Left ventricle myocardium superior (tissue), 1 donor: Measurements from ENCODE around the gene JAG1. TPM values are rescaled to one million over a fixed set of nuclear protein-coding genes. Genes with fewer than 3 reads are reported as not detected.

Source experiments
- ATAC-seq: fragments of 200-7000 bp; cut with Tn5 transposase; one replicate; pipeline ENCODE4 v1.9.1; 2020; ENCODE audit warnings: mild to moderate bottlenecking, moderate library complexity
- DNase-seq: peaks from one replicate; pipeline ENCODE4 v3.0.0-alpha.2; 2020
- intact Hi-C: fragments of 100-400 bp; cut with micrococcal nuclease; formaldehyde crosslinking; loops from one replicate; pipeline ENCODE4 v1.11.0; 2022
- total RNA-seq: library from RNA; stranded (reverse); fragmentation: NEBNext Ultra II Directional; extraction: Animal tissue kit (Norgen Biotek cat#: 25700); gene quantifications from one replicate; pipeline ENCODE4 v1.2.1, GENCODE V29; 2021
- donor health status: DM: no; HTN: yes; CAD: no; lungs with severe emphysema.

Gene JAG1
- total RNA-seq, 1 donor from 2014 or later = 17.0 TPM

- no peak for ATAC-seq
- intact Hi-C loops = no loop called here
- no peak for DNase-seq
Measured at GRCh38 chr20:10645205-10645570, 28.6 kb downstream of the JAG1 start.

DNA sequence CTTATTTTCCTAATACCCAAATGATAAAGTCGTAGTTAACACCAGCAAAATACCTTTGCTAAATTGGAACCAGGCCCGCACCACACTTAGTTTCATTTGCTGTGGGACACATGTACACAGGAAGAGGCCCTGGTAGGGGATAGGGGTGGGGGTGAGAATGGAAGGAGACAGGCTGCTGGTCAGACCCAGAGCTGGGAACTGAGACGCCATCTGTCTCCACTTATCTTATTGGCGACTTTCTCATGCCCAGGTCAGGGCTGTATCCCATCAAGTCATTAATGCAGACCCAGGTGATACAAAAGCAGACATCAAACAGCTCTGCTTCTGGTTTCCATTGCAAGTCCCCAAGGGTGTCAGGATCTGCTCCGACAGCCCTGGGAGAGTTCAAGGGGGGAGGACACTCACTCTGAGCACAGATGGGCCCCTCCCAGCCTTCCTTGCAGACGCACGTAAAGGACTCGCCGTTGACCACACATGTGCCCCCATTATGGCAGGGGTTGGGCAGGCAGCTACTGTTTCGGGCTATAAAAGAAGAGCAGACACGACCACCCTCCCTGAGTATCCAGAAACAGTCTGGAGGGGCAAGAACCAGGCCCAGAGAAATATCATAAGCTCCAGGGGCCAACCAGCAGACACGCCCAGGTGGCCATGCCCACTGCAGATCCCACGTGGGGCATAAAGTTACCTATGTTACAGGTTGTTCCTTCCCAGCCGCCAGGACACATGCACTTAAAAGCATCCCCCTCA, 29.2 kb downstream of the JAG1 start:
- DNase-seq (no peak), ATAC-seq (no peak)
- intact Hi-C loops = no loop called here

GRCh38 chr20:10643560-10643873, 30.3 kb downstream of the JAG1 start:
- intact Hi-C loops = no loop called here
- ATAC-seq (no peak), DNase-seq (no peak)

- ATAC-seq (no peak), DNase-seq (no peak)
- intact Hi-C loops = no loop called here
Measured at GRCh38 chr20:10642856-10643559, 30.8 kb downstream of the JAG1 start.

- no peak for ATAC-seq
- no peak for DNase-seq
- intact Hi-C loops = no loop called here
Measured at GRCh38 chr20:10641893-10642292, 31.9 kb downstream of the JAG1 start.

GRCh38 chr20:10641467-10641866, 32.3 kb downstream of the JAG1 start:
- intact Hi-C loops = no loop called here
- no peak for ATAC-seq
- DNase-seq = no peak

DNA sequence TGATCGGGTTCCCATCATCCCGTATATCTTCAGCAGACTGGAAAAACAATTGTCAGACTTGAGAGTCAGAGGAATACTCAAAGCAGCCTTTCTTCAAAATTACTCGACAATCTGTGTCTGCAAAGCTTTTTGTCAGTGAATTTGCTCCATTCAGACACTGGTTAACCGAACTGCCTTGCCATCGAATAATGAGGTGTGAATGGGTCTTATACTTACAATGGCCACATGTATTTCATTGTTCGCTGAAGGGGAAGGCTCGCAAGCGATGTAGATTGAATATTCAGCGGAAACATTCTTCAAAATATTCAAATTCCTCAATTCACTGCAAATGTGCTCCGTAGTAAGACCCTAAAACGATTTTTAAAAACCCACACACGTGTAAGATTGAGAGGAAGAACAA, 32.9 kb downstream of the JAG1 start:
- ATAC-seq = no peak
- intact Hi-C loops = no loop called here

GRCh38 chr20:10639737-10640556, 33.9 kb downstream of the JAG1 start:
- intact Hi-C loops = no loop called here
- ATAC-seq = peak; percentile 60

More for the DNA sequence above, 32.9 kb downstream of the JAG1 start:
- no peak for DNase-seq

GRCh38 chr20:10639077-10639736, 34.6 kb downstream of the JAG1 start:
- ATAC-seq = no peak
- intact Hi-C loops = no loop called here

More at GRCh38 chr20:10639737-10640556, 33.9 kb downstream of the JAG1 start:
- peak; percentile 62 for DNase-seq

GRCh38 chr20:10637563-10637962, 36.2 kb downstream of the JAG1 start:
- ATAC-seq (no peak), DNase-seq (no peak)
- intact Hi-C loops = no loop called here

More at GRCh38 chr20:10639077-10639736, 34.6 kb downstream of the JAG1 start:
- DNase-seq = no peak

- DNase-seq (peak; percentile 60), ATAC-seq (peak; percentile 52)
- intact Hi-C loops = no loop called here
Measured at GRCh38 chr20:10637031-10637559, 36.7 kb downstream of the JAG1 start.

- peak; percentile 67 for ATAC-seq
- intact Hi-C loops = no loop called here
- no peak for DNase-seq
Measured at GRCh38 chr20:10636326-10636818, 37.4 kb downstream of the JAG1 start.

DNA sequence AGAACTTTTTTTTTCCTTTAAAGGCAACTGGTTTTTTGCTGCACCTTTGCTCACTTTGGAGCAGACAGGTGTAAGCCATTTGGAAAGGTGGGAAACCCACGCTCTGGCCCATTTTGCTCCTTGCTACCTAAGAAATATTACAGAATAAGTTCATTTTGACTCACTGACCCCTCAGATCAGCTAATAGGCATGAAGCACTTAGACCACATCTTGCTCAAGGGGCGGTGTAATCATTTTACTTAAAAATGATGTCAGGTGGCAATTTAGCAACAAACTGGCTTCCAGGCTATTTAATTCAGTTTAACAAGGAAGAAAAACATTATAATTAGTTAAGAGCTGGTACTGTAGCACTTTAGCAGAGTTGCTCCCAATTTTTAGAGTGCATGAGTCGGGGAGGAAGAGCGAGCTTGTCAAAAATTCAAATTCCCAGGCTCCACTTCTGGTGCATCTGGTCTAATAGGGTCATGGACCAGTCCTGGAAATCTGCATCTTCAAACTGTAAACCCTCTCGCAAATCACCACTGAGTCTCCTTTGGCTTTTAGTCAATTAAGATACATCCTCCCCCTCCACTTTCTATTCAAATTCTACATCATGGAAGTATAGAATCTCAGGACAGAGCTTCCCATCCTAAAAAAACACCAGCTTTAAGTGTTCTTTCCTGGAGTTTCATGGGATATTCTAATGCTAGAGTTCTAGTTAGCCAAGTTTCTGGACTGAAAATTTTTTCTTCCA, 38.2 kb downstream of the JAG1 start:
- DNase-seq = no peak
- no peak for ATAC-seq
- intact Hi-C loops = no loop called here

DNA sequence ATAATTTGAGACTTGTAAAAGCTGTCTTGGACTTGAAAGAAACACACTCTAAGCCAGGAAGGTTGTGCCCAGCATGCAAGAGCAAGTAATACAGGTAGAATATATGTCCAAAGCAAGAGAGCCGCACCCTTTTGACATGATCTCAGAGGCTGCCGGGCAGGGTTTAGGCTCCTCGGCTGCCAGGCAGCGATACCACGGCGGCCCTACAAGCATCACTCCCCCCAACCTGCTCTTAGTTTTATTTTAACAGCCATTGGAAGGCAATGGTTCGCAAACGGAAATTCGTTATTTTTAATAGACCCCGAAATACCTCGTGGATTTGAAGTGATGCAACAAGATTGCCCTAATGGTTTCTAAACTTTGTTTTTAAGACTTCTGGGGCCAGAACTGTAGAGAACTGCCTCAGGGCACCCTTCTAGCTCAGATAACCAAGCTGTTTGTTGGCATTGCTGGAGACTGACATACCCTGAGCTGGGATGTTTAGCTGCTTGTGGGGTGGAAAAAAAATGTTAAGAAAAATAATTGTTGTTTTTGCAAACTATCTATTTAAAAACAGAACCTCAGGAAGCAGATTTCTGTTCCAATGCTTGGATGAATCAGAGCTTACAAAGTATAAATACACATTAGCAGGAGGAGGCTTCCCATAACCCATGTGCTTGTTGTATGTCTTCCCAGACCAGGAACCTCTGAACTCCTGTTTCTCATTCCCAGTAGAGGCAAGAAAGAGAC, 39.0 kb downstream of the JAG1 start:
- DNase-seq (no peak), ATAC-seq (peak; percentile 20)
- intact Hi-C loops = no loop called here

GRCh38 chr20:10634211-10634610, 39.6 kb downstream of the JAG1 start:
- intact Hi-C loops = no loop called here
- ATAC-seq (no peak), DNase-seq (no peak)

DNA sequence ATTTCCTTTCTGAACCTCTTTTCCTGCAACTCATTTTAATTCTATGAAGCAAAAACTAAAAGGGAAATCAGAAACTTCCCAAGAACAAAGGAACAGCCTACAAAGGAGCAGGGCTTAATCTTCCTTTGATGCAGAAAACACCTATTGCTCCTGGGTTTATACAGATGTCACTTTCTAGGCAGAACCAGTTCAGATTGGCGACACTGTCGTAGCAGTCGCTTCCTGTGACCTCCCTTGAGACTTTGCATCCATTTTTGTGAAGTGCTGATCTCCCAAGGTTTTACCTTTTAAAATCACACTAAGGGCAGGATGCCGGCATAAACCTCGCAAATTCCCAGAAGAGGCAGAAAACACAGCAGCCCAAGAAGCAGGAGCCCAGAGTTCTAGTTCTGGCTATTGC, 40.1 kb downstream of the JAG1 start:
- intact Hi-C loops = no loop called here
- DNase-seq (no peak), ATAC-seq (no peak)

GRCh38 chr20:10632721-10633509, 40.9 kb downstream of the JAG1 start:
- DNase-seq (no peak), ATAC-seq (no peak)
- intact Hi-C loops = no loop called here
